Neural crest cell (in vitro differentiated cells): Measurements from ENCODE around the gene DDX27. TPM values are rescaled to one million over a fixed set of nuclear protein-coding genes. Genes with fewer than 3 reads are reported as not detected.
"Not testable (repeated sequence)": the region's sequence is repeated elsewhere in the genome, so short reads cannot be mapped to it uniquely, and the experiment has no call there.

Experiments
- DNase-seq: peaks from one replicate; pipeline ENCODE4 v3.0.0; 2021; ENCODE audit warnings: low read depth, mixed read lengths, low spot score
- H3K27ac Mint-ChIP-seq: one replicate; pipeline ENCODE4 v1.8.0; 2021; ENCODE audit warnings: mild to moderate bottlenecking, mixed read lengths; ENCODE audit not compliant: unreplicated experiment
- H3K27me3 Mint-ChIP-seq: 2 replicates; pipeline ENCODE4 v1.8.0; 2021; ENCODE audit warnings: low read depth, mild to moderate bottlenecking, mixed read lengths
- H3K36me3 Mint-ChIP-seq: 2 replicates; pipeline ENCODE4 v1.8.0; 2021; ENCODE audit warnings: low read depth, mild to moderate bottlenecking, mixed read lengths
- H3K4me1 Mint-ChIP-seq: 2 replicates; pipeline ENCODE4 v1.8.0; 2021; ENCODE audit warnings: mixed read lengths
- H3K4me3 Mint-ChIP-seq: one replicate; pipeline ENCODE4 v1.8.0; 2021; ENCODE audit warnings: mild to moderate bottlenecking, mixed read lengths
- H3K9me3 Mint-ChIP-seq: 2 replicates; pipeline ENCODE4 v1.8.0; 2021; ENCODE audit warnings: mixed read lengths
- CTCF ChIP-seq: fragments of 200-600 bp; sonication (generic); conservative IDR thresholded peaks from 2 replicates; pipeline ENCODE4 v1.5.0; 2021; ENCODE audit warnings: antibody characterized with exemption, mild to moderate bottlenecking
- total RNA-seq: library from RNA; stranded (reverse); gene quantifications from 2 replicates; pipeline ENCODE4 v1.2.1, GENCODE V29; 2021

DDX27 gene
- total RNA-seq, 1 donor from 2014 or later: 33.2 TPM

- Mint-ChIP-seq H3K27ac (no peak overlapping the region), H3K36me3 (peaks cover 17% of the 10 kb centered on the region), H3K4me3 (no peak overlapping the region), H3K27me3 (no peaks in the 10 kb centered on the region), H3K4me1 (peaks cover 9% of the 10 kb centered on the region), H3K9me3 (no peaks in the 10 kb centered on the region)
- TF ChIP-seq CTCF: no peak
- DNase-seq: no peak
Observed at GRCh38 chr20:49174183-49174582, 45.0 kb upstream of the DDX27 start.

- no peak for TF ChIP-seq CTCF
- DNase-seq: no peak
- H3K27ac Mint-ChIP-seq: no peak overlapping the region
- H3K4me3 Mint-ChIP-seq: peak overlapping the region; percentile 41
- H3K36me3 Mint-ChIP-seq: peaks cover 5% of the 10 kb centered on the region
- H3K27me3 Mint-ChIP-seq: no peaks in the 10 kb centered on the region
- H3K4me1 Mint-ChIP-seq: peaks cover 44% of the 10 kb centered on the region
- no peaks in the 10 kb centered on the region for H3K9me3 Mint-ChIP-seq
Observed at GRCh38 chr20:49179368-49180277, 39.6 kb upstream of the DDX27 start.

GRCh38 chr20:49181265-49181877, 37.8 kb upstream of the DDX27 start:
- Mint-ChIP-seq H3K27ac (no peak overlapping the region), H3K27me3 (no peaks in the 10 kb centered on the region), H3K4me3 (no peak overlapping the region), H3K9me3 (no peaks in the 10 kb centered on the region), H3K36me3 (peaks cover 3% of the 10 kb centered on the region), H3K4me1 (peaks cover 58% of the 10 kb centered on the region)
- TF ChIP-seq CTCF: no peak
- no peak for DNase-seq

- TF ChIP-seq CTCF: no peak
- Mint-ChIP-seq H3K4me3 (peak overlapping the region; percentile 64), H3K36me3 (no peaks in the 10 kb centered on the region), H3K9me3 (no peaks in the 10 kb centered on the region), H3K4me1 (peaks cover 70% of the 10 kb centered on the region), H3K27ac (no peak overlapping the region), H3K27me3 (no peaks in the 10 kb centered on the region)
- no peak for DNase-seq
Observed at GRCh38 chr20:49183444-49183843, 35.8 kb upstream of the DDX27 start.

GRCh38 chr20:49184084-49184501, 35.1 kb upstream of the DDX27 start:
- not testable (repeated sequence) for H3K9me3 Mint-ChIP-seq, H3K36me3 Mint-ChIP-seq, H3K27me3 Mint-ChIP-seq, H3K27ac Mint-ChIP-seq, DNase-seq
- Mint-ChIP-seq H3K4me3 (peak overlapping the region; percentile 66), H3K4me1 (peaks cover 70% of the 10 kb centered on the region)

- H3K4me3 Mint-ChIP-seq: peak overlapping the region; percentile 83
- H3K9me3 Mint-ChIP-seq: no peaks in the 10 kb centered on the region
- TF ChIP-seq CTCF: no peak
- no peak overlapping the region for H3K27ac Mint-ChIP-seq
- DNase-seq: no peak
- H3K4me1 Mint-ChIP-seq: peaks cover 65% of the 10 kb centered on the region
- H3K27me3 Mint-ChIP-seq: no peaks in the 10 kb centered on the region
- no peaks in the 10 kb centered on the region for H3K36me3 Mint-ChIP-seq
Observed at GRCh38 chr20:49184691-49185070, 34.5 kb upstream of the DDX27 start.
